ENCODE results near the gene SPACDR.

DNA sequence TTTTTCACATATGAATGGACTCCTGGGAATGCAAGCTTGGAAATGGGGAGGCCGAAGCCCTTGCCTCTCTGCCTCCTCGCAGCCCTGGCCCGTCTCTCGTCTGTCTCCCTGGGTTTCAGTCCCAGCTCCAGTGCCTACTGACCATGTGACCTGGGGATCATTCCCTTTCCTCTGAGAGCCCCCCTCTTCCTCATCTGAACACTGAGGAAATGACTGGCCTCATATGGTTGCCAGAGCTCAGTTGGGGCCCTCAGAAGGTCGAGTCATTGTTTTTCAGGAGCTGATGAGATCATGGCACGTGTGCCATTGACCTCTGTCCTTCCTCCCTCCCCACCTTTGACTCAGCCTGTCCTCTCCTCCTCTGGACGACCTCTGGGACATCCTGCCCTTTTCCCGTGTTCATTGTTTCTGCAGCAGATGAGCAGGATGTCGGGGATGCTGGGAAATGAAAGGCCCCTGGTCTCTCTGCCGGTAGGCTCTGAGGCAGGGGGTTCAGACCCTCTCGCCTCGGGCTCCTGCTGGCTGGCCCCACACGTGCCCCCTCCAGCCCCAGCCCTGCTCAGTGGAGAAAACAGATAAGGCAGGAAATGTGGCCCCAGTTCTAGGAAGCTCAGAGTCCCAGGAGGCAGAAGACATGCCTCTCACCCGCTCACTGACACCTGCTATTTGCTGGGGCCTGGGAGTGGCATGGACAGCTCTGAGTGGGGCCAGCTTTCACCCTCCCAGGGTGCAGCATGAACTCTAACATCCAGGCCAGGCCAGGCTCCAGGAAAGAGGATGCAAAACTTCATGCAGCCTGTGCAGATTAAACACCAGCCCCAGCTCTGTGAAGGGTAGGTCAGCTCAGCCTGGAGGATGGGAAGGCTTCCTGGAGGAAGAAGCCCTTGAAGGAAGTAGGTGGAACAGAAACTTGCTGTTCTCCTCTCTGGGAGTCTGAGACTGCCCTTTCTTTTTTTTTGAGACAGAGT lies 19.5 kb downstream of the SPACDR start:
- TF ChIP-seq, protein P1, sequence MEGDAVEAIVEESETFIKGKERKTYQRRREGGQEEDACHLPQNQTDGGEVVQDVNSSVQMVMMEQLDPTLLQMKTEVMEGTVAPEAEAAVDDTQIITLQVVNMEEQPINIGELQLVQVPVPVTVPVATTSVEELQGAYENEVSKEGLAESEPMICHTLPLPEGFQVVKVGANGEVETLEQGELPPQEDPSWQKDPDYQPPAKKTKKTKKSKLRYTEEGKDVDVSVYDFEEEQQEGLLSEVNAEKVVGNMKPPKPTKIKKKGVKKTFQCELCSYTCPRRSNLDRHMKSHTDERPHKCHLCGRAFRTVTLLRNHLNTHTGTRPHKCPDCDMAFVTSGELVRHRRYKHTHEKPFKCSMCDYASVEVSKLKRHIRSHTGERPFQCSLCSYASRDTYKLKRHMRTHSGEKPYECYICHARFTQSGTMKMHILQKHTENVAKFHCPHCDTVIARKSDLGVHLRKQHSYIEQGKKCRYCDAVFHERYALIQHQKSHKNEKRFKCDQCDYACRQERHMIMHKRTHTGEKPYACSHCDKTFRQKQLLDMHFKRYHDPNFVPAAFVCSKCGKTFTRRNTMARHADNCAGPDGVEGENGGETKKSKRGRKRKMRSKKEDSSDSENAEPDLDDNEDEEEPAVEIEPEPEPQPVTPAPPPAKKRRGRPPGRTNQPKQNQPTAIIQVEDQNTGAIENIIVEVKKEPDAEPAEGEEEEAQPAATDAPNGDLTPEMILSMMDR (IDR thresholded peaks at IDR 0.05): no peak
- TF ChIP-seq EZH2phosphoT487 (IDR thresholded peaks at IDR 0.05) (no peak), EZH2 (IDR thresholded peaks at IDR 0.05) (no peak)

Measured in neural progenitor cell (in vitro differentiated cells).